Medulla oblongata (tissue), 1 donor: ENCODE results near the gene B9D1.

ENCODE experiments used
- DNase-seq: peaks from one replicate; pipeline ENCODE4 v3.0.0-alpha.2; 2015; ENCODE audit errors: extremely low spot score

B9D1 gene

DNA sequence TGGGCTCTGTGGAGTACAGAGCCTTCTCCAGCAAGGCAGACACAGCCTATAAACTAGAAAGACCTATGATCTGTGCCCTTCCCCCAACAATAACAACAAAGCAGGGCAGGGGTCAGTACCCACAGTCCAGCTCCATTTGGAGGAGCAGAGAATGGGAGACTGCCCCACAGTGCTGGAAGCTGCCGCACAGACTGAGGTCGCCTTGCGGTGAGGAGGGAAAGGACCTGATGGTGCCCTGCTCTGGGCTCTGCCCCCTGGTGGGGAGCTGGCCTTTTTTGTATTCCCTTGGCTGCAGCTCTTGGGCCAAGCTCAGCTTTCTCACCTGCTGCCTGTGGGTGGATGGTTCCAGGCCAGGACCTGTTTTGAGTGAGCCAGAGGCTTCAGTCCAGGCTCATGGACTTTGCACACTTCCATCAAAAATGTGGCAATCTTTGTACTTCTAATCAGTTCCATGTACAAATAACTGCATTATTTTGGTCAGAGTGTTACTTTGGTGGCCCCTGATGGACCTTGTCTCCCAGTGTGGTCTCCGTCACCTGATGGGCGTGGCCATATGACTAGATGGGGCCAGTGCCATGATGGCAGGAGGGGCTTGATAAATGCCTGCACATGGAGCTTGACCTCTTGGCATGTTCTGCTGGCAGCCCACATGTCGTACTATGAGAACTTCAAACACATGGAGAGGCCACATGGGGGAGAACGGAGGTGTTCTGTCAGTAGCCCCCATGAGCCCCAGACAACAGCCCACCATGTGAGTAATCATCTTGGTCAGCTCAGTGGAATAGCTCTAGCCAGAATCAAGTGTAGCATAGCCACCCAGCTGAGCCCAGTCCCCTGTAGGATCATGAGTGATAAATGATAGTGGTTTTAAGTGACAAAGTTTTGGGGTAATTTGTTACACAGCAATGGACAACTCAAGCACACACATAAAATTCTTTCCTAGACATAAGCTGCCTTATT, 24.2 kb downstream of the B9D1 start:
- DNase-seq = peak; percentile 64

DNA sequence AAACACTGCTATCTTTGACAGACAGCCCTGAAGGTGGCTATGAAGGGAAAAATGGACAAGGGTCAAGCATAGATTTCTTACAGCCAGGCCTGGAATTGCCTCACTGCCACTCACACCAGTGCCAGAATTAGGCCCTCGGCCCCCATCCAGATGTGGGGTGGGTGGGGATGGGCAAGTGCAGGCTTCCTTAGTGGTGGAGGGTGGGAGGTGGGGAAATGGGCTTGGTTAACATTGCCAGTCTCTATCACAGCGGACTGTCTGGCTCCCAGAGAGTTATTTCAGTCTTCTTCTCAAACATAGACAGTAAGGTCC, 24.9 kb downstream of the B9D1 start:
- DNase-seq = no peak

DNA sequence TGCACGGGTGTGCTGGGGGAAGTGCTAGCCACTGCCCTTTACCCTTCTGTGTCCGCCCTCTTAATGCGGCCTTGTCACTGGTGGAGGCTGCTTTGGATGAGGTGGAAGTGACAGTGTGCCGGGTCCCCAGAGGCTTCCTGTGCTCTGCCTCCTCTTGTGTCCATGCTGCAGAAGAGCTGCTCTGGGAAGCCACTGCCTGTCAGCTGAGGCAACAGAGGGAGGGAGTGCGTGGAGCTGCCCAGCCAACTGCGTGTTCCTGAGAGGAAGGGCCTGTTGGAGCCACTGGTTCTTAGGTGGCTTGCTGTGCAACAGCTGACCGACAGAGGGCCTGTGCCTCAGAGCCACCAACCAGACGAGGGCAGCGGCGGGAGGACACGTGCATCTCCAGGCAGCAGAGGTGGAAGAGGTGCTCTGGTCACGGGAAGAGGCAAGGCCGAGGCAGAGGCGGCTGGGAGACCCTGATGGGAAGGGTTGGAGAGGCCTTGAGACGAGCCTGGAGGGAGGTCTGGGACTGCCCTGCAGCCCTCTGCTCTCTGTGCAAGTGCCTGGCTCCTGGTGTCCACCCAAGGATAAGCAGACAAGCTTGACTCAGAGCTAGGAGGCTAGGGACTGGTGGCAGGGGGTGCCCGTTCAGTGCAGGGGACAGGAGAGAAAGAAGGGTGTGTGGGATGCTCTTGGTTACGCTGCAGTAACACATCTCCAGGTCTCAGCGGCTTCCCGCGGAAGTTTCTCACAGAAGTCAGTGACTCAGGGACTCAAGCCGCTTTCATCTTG, 25.4 kb downstream of the B9D1 start:
- DNase-seq = peak; percentile 68

DNA sequence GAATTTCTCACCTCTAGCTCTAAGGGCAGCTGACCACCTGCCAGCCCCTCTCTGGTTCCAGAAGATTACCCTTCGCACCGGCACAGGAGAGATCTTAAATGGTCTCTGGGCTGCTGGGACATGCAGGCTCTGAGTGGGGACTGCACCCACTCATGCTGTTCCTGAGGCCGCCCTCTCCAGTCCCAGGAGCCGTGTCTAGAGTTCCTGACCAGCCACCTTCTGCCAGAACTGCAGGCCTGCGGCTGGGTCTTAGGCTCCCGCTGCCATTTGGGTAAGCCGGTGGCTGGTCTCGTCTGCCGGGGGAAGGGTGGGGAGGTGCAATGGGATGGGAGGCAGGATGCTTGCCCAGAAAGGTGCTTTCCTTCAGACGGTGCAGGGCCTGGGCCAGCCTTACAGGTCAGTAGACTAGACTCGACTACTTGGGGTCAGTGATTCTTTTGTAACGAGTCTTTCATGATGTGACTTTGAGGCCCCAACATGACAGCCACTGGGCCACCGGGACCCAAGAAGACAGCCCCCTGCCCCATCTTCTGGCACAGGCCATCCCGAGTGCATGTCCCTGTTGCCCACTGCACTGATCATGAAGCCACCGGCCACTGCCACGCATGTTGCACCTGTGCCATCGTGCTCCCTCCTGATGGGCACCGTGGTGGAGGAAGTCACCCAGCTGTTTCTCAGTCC, 26.4 kb downstream of the B9D1 start:
- DNase-seq = no peak

DNA sequence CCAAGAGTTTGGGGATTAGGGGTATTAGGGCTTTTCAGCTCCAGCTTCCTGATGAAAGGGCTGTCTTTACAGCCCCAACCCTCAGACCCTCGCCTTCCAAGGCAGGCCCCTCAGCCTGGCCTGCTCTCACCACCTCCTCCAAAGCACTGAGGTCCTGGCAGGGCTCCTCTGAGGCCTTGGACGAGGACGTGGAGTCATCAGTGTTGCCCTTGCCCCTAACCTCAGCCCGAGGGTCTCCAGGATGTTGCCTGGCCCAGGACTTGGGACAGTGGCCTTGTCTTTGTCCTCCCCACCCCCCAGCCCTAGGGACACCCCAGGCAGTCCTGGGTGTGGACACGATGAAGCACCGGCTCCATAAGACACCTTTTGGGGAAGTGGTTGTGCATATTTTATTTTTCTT, 28.2 kb downstream of the B9D1 start:
- DNase-seq = no peak

DNA sequence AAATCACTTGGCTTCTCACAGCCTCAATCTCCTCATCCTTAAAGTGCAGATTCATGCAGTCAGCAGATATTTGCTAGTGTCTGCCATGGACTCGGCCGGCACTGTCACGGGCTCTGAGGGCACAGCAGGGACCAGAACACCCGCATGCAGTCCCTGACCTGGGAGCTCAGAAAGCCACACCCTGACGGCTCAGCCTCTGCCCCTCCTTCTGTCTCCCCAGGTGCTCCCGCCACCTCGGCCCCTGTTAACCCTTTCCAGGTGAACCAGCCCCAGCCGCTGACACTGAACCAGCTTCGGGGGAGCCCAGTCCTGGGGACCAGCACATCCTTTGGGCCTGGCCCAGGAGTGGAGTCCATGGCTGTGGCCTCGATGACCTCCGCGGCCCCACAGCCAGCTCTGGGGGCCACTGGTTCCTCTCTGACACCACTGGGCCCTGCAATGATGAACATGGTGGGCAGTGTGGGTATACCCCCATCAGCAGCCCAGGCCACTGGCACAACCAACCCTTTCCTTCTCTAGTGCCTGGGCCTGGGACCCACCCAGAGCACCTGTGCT, 28.7 kb downstream of the B9D1 start:
- no peak for DNase-seq

DNA sequence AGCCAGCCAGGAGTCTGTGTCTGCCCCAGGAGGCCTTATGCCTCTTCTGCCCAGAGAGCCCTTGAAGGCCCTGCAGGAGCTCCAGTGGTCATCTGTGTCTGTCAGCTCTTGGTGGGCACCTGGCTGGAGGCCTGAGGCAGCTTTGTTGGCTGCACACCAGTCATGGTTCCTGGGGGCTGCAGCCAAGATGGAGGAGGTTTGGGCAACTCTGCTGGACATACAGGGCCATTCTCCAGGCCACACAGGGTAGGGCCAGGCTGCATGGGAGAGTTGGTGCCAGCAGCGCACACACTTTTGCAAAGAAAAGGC, 29.4 kb downstream of the B9D1 start:
- DNase-seq = no peak

DNA sequence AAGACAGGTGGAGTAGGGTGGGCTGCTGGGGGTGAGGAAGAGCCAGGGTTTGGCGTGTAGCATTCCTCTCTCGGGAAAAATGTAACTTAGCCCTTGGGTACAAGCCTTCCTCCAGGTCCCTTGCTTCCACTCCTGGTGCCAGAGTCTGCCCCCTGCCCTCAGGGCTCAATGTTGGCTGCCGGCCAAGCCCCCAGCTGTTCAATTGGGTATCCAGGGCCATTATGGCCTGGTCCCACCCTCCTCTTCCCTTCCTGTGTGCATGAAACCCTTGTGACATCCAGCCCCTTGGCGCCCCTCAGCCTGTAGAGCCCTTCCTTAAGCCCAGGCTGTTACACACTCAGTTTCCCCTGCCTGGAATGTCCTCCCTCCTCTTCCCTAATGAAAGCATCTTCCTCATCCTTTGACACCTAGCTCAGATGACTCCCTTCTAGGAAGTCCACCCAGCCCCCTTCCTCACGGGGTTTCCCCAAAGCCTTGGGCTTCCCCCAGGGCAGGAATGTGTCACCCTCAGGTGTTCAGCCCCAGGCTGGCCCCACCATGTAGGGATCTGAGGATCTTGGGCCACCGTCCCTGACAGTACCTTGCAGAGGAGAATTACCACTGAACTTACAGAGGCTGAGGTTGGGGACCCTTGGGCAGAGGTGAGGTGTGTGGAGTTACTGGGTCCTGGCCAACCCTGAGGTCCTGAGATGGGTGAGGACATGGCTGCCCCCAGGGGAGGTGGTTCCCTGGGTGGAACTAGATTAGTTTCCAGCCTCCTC, 30.0 kb downstream of the B9D1 start:
- DNase-seq = no peak

DNA sequence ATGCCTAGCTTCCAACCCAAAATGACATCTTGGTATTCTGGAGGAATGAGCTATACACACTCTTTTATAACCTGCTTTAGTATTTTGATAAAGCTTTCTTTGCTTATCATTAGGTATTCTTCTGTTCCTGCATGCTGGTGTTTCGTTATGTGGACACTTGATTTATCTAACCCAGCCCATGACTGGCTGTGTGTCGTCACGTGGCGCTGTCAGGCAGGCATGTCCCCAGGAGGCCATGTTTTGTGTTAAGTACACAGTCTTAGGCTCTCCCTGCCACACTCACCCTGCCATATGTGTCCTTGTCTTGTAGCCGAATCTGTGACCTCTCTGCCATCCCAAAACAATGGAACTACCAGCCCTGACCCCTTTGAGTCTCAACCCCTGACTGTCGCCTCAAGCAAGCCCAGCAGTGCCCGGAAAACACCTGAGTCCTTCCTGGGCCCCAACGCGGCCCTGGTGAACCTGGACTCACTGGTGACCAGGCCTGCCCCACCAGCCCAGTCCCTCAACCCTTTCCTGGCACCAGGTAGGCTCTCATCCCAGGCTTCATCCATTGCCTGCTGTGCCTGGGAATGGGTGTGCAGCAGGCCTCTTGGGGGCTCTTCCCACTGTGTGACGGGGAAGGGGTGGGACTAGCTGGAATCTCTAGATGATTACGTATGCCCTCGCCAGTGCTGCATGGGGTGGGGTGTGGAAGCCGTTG, 30.8 kb downstream of the B9D1 start:
- DNase-seq = no peak

DNA sequence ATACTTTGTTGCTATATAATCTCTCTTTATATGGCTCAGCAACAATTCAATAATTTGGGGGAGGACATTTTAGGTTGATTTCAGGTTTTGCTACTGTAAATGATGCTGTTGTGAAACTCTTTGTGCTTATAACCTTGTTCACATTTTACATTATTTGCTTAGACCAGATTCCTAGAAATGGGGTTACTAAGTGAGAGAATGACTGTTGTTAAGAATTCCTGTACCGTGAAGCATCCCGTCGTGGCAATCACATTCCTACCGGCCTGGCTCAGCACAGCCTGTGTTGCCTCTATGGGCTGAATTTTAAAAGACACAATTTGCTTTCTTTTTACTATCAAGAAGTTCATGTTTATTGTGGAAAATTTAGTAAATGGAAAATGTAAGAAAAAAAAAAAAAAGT, 31.4 kb downstream of the B9D1 start:
- DNase-seq = no peak

DNA sequence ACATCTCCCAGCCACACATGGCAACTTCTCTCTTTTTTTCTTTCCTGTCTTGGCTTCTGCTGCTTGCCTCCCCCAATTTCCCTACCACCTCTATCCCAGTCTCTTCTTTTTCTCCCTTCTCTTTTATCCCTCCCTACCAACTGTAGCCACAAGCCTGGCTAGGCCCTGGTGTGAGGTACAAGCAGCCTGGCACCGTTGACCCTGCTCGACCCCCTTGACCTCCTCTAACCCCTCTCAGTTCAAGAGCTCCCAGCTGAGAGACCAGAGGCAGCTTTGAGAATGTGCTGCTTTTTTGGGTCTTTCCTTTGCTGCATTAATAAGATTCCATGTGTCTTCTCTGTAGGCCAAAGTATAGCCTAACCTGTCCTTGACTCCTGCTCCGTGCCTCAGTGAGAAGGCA, 32.3 kb downstream of the B9D1 start:
- DNase-seq = no peak

DNA sequence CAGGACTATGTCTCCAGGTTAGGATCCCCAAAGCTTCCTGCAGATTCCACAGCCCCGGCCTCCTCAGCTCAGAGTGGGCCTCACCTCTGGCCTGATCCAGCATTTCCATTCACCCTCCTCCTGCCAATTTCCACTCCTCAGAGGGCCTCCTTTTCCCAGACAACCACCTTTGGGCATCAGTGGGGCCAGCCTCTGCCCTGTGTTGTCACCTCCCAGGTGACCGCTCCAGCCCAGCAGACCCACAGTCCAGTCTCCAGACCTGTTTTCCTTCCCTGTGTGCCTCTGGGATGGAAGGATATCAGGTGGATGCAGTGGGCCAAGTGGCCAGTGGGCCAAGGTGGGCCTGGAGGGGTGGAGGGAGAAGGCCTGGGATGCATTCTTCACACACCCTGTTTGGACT, 32.7 kb downstream of the B9D1 start:
- DNase-seq = no peak

DNA sequence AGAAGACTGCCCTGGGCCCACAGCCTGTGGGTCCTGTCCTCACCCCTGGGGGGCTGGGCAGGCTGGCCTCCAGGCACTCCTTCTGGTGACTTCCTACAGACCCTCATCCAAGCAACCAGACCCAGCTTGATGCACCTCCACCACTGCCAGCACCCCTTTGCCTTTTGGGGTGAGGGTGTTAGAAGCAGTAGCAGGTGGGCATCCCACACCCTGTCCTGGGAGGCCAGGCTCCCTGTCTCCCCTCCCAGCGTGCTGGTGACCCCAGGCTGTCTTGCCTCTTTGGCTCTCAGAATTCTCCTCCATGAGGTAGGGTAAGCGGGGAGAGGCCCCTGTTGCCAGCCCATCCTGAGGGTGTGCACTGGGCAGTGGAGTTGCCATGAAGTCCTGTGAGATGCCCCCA, 33.4 kb downstream of the B9D1 start:
- DNase-seq = no peak

DNA sequence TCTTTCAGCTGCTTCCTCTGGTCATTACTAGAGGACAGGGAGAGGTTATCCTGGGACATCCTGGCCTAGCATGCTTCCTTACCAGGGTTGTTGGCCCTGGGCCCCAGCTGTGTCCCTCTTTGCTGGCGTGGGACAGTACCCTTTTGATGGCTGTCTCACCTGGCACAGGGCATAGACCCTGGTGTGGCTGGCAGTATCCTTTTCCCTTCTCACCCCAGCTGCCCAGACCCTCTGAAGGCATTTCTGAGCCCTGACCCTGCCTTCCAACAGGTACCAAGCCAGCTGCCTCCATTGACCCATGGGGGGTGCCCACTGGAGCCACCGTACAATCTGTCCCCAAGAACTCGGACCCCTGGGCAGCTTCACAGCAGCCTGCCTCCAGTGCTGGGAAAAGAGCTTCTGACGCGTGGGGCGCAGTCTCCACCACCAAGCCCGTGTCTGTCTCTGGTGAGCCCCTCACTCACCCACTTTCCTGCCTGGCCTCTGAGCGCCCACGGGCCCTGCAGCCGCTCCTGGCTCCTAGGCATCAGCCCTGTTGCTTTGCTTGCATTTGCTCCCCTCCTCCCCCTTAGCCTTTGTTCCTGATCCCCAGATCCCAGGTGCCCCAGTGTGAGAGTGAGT, 34.0 kb downstream of the B9D1 start:
- DNase-seq = no peak

DNA sequence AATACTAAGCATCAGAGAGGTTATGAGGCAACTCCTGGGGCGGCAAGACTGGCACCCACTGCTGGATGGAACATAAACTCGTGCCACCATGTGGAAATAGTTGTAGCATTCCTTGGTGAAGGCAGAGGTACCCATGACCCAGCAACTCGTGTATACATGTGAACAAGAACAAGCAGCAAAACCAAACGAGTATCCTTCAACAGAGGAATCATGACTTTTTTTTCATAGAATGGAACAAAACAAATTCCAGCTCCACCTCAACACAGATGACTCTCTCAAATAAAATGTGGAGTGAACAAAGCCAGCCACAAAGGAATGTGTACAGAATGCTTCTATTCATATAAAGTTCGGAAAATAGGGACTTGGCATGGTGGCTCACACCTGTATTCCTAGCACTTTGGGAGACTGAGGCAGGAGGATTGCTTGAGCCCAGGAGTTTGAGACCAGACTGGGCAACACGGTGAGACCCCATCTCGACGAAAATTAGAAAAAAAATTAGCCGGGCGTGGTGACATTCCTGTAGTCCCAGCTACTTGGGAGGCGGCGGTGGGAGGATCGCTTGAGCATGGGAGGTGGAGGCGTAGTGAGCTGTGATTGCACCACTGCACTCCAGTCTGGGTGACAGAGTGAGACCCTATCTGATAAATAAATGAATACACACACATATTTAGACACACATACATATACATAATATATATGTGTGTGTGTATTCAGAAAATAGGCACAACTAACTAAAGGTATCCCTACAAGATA, 35.3 kb downstream of the B9D1 start:
- DNase-seq = no peak

DNA sequence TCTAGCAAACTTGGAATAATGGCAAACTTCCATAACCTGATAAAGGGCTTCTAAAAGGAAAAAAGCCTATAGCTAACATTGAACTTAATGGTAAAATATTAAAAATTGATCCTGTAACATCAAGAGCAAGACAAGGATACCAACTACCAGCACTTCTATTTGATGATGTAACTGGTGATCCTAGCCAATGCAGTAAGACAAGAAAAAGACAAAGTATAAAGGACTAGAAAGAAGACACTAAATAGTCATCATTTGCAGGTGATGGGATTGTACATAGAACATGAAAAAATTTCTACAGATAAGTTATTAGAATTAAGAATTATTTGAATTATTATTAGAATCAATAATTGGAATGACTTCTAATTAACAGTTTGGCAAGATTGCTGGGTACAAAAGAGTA, 37.0 kb downstream of the B9D1 start:
- no peak for DNase-seq

DNA sequence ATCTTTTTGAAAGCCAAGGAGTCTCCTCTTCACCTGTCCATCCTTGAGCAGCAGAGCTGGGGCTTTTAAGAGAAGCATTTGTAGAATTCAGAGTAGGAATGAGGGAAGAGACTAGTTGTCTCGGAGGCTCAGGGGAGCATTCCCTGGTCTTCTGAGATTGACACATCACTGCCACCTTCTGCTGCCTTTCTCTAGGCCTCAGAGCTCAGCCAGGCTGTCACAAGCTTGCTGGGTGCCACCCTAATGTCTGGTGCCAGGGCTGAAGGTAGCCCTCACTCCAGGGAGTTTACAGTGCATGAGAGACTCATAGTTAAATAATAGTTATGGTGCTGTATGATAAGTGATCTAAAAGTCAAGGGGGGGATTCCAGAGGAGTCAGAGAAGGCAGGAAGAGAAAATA, 39.7 kb downstream of the B9D1 start:
- DNase-seq = no peak

DNA sequence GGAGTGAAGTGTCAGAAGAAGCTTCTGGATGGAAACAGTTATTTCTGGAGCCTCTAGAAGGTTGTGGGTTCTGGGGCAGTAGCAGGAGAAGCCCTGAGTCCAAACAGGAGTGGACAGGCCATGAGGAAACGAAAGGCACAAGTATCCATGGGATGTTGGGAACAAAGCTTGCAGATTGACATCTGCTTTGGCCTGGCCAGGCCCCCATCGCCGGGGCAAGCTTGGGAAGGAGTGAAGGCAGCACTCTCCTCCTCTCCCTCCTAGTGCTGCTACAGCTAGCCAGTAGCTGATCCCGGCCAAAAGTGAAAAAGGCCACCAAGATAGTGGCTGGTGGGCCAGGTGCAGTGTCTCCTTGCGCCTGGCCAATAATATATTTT, 40.4 kb downstream of the B9D1 start:
- no peak for DNase-seq

DNA sequence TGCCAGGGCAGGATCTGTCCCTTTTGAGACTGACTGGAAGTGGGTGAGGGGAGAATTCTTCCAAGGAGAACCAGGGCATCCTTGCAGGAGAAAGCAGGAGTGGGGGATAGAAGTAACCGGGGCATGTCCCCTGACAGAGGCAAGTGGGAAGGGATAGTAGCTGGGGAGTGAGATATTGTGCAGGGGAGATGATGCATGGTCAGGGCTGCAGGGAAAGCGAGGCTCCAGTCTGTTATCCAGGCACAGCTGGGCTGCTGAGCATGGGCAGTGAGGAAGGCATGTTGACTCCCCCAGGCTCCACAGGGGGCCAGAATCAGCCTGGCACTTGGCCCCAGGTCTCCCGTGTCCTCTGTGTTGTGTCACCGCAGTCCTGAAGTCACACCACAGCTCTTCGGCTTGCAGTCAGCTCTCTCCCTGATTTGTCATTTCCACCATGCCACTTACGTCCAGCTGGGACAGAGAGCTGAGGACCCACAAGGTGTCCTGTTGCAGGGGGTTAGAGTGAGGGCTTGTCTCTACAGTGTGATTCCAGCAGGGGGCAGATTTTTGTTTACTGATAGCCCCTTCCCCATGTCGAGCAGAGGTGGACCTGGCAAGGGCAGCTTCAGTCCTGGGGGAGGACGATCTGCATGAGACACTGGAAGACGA, 40.9 kb downstream of the B9D1 start:
- DNase-seq = no peak

DNA sequence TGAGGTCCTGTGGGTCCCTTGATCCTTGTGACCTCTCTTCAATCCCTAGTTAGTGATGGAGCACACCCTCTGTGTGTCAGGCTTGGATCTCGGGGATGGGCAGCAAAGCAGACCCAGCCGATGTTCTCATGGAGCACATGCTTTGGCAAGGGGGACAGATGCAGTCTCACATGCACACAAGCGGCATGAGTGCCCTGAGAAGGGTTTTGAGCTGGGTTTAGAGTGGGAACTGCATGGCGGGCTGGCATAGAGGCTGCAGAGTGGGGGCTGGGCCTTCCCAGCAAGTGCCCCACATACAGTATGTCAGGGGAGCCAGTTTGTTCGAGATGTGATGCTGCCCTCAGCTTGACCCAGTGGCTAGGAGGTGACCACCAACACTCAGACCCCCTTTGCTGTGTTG, 41.6 kb downstream of the B9D1 start:
- DNase-seq = no peak
